ENCODE data around the gene ANAPC5.

The ANAPC5 gene

DNA sequence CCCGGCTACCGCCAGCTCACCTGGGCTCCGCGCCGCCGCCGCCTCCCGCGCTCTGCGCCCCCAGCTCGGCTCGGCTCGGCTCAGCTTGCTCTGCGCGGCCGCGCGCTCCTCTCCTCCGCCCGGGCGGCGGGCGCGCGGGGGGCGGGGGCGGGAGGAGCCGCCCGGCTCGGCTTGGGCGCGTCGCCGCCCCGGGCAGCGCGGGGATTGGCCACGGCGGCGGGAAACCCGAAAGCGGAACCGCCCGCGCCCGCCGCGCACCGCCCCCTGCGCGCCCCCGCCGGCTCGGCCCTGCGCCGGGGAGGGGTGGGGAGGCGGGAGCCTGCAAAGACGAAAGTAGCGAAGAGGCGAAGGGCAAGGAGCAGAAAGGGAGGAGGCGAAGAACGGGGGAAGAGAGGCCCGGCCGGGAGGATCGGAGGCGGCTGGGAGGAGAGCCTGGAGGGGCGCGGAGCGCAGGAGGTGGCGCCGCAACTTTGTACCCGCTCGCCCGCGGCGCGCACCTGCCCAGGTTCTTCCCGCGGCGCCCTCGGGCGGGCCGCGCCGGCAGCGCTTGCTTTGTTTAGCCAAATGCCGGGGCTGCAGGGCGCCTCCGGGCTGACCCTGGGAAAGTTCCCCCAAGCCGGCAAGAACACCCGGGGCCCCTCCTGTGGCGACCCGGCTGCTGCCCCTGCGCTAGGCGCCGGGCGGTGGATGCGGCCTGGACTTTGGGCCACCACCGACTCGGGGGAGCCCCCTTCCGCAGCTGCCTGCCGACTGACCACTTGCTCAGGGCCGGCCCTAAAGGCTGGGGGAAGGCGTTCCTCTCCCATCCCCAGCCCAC lies 55.4 kb downstream of the ANAPC5 start, which contains the start of gene CAMKK2:
TSS of gene CAMKK2 (minus strand) at position 92 of the 817 bp plus-strand sequence. CDS start 22,183 bp downstream, outside the sequence.
- TF ChIP-seq CTCF (IDR thresholded peaks at IDR 0.05), result peak; percentile 37; the same call in 1 of the 2 replicates

DNA sequence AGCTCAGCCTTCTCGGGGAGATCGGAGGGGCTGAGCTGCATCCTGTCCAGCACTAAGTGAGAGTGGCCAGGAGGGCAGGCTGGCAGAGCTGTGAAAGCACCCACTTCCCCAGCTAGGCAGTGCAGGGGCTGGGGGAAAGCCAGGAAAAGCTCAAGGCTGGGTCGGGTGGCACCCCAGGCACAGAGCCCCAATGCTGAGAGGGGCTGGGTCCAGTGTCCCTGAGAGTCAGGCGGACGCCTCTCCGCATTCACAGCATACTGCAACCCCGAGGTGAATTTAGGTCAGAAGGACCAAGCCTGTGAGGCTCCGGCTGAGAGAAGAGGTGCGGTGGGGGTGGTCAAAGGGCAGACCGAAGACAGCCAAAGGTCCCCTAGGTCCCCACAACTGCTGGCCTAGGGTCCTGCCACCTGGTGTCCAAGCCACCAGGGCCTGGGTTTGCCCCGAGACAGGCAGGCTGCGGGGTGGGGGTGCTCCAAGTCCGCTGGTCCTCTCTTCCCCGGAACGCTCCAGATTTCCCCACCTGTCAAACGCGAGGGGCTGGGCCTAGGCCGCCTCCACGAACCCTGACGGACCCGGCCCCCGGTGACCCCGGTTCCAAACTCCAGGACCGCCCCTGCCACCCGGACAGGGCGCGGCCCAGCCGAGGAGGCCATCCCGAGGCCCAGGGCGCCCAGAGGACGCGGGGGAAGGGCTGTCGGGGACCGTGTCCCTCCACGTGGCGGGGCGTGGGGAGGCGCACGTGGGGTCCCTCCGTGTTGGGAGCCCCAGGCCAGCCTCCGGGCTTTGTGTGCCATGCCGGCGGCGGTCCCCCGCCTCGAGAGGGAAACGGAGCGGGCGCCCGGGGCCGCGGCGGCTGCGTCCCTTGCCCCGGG lies 56.2 kb downstream of the ANAPC5 start:
- no peak for TF ChIP-seq CTCF (IDR thresholded peaks at IDR 0.05)

- TF ChIP-seq CTCF (IDR thresholded peaks at IDR 0.05), result no peak
Measured at GRCh38 chr12:121295116-121295745, 57.0 kb downstream of the ANAPC5 start.

GRCh38 chr12:121294151-121294889 lies 57.9 kb downstream of the ANAPC5 start:
- no peak for TF ChIP-seq CTCF (IDR thresholded peaks at IDR 0.05)

- no peak for TF ChIP-seq CTCF (IDR thresholded peaks at IDR 0.05)
Measured at GRCh38 chr12:121293603-121294002, 58.6 kb downstream of the ANAPC5 start.

GRCh38 chr12:121290410-121290809 lies 61.8 kb downstream of the ANAPC5 start:
- TF ChIP-seq CTCF (IDR thresholded peaks at IDR 0.05), result no peak

DNA sequence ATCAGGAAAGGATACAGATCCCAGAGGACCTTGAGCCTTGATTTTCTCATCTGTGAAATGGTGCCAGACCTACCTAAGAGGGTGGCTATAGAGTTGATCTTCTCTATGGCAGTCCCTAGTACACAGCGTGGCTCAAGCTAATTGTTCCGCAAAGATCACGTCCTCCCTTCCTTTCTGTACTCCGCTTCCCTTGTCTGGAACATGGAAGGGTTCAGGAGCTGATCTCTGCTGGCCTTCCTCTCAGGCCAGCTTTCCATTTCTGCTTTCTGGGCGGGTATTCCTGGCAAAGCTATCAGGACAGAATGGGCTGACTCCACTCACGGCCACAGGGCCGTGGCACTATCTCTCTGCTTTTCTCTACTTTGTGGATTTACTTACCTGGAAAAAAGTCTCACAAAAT lies 62.2 kb downstream of the ANAPC5 start:
- no peak for TF ChIP-seq CTCF (IDR thresholded peaks at IDR 0.05)
